Tibial nerve (tissue), 3 donors: ENCODE results near the gene TLN1.

Source experiments
- POLR2A ChIP-seq, 2 donors: fragments of 450-650 bp; IDR thresholded peaks; one replicate each; pipeline ENCODE4 v1.6.1; 2017; ENCODE audit warnings: antibody characterized with exemption in 2 of 2, mild to moderate bottlenecking in 2 of 2, moderate library complexity in 2 of 2
- TF ChIP-seq, protein P1 (sequence below), 5 experiments: fragments of 200-600 bp in 3 of 5; fragments of 450-650 bp in 2 of 5; sonication (generic) in 3 of 5; IDR thresholded peaks; one replicate each; pipeline ENCODE4 v1.5.1; 2016 to 2019; ENCODE audit warnings: antibody characterized with exemption in 5 of 5, mild to moderate bottlenecking in 3 of 5, moderate library complexity in 2 of 5

DNA sequence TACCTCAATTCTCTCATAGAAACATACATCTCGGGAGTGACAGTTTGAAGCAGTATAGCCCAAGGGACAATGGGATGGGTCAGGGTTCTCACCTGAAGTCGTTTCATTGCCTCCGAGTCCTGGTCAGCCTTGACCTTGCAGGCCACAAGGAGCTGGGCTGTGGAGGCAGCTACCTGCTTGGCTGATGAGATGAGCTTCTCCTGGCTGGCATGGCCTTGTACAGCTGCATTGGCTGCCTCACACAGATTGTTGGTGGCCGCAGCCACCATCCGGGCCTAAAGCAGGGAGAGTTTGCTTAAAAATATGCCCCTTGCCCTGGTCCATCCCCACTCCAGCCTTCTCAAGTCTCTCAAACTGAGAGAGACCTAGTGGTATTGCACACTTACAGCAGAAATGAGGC is 33.8 kb downstream of the TLN1 start:
- TF ChIP-seq, protein P1, sequence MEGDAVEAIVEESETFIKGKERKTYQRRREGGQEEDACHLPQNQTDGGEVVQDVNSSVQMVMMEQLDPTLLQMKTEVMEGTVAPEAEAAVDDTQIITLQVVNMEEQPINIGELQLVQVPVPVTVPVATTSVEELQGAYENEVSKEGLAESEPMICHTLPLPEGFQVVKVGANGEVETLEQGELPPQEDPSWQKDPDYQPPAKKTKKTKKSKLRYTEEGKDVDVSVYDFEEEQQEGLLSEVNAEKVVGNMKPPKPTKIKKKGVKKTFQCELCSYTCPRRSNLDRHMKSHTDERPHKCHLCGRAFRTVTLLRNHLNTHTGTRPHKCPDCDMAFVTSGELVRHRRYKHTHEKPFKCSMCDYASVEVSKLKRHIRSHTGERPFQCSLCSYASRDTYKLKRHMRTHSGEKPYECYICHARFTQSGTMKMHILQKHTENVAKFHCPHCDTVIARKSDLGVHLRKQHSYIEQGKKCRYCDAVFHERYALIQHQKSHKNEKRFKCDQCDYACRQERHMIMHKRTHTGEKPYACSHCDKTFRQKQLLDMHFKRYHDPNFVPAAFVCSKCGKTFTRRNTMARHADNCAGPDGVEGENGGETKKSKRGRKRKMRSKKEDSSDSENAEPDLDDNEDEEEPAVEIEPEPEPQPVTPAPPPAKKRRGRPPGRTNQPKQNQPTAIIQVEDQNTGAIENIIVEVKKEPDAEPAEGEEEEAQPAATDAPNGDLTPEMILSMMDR (IDR thresholded peaks at IDR 0.05) = no peak
- TF ChIP-seq POLR2A (IDR thresholded peaks at IDR 0.05) = no peak
